HG02870 (cell line): ENCODE measurements around the gene CCDC137.
"Not testable (repeated sequence)": the region's sequence is repeated elsewhere in the genome, so short reads cannot be mapped to it uniquely, and the experiment has no call there.

ENCODE experiments used
- ATAC-seq: cut with Tn5 transposase; IDR thresholded peaks from one replicate; pipeline ENCODE4 v1.9.1; 2021; ENCODE audit warnings: mild to moderate bottlenecking, moderate library complexity; ENCODE audit not compliant: unreplicated experiment

CCDC137 gene

GRCh38 chr17:81650951-81651350, 15.6 kb upstream of the CCDC137 start:
- no peak for ATAC-seq

GRCh38 chr17:81651692-81652091, 14.8 kb upstream of the CCDC137 start:
- ATAC-seq: no peak

GRCh38 chr17:81652906-81653771, 13.4 kb upstream of the CCDC137 start:
- no peak for ATAC-seq

- no peak for ATAC-seq
Observed at GRCh38 chr17:81655378-81656117, 11.0 kb upstream of the CCDC137 start.

GRCh38 chr17:81656118-81656743, 10.3 kb upstream of the CCDC137 start, which contains the start of gene PDE6G:
TSS of gene PDE6G (minus strand) at chr17:81656542. CDS start at chr17:81653305, 3,237 bp downstream.
- no peak for ATAC-seq

GRCh38 chr17:81656835-81657234, 9.7 kb upstream of the CCDC137 start:
- ATAC-seq: no peak

- no peak for ATAC-seq
Observed at GRCh38 chr17:81659038-81659437, 7.5 kb upstream of the CCDC137 start.

- ATAC-seq: no peak
Observed at GRCh38 chr17:81660441-81660840, 6.1 kb upstream of the CCDC137 start.

- no peak for ATAC-seq
Observed at GRCh38 chr17:81662002-81662401, 4.5 kb upstream of the CCDC137 start.

- ATAC-seq: no peak
Observed at GRCh38 chr17:81664051-81664470, 2.5 kb upstream of the CCDC137 start.

GRCh38 chr17:81665205-81666091, 1.1 kb upstream of the CCDC137 start:
- no peak for ATAC-seq

- ATAC-seq: no peak
Observed at GRCh38 chr17:81666092-81666341, 520 bp upstream of the CCDC137 start.

- no peak for ATAC-seq
Observed at GRCh38 chr17:81667754-81668153, 1.2 kb downstream of the CCDC137 start.

- no peak for ATAC-seq
Observed at GRCh38 chr17:81672504-81672903, 6.0 kb downstream of the CCDC137 start.

GRCh38 chr17:81672954-81673353, 6.4 kb downstream of the CCDC137 start:
- no peak for ATAC-seq

- no peak for ATAC-seq
Observed at GRCh38 chr17:81673561-81674258, 7.2 kb downstream of the CCDC137 start.

GRCh38 chr17:81675515-81676221, 9.1 kb downstream of the CCDC137 start:
- ATAC-seq: not testable (repeated sequence)

GRCh38 chr17:81676906-81677305, 10.4 kb downstream of the CCDC137 start:
- no peak for ATAC-seq

GRCh38 chr17:81680150-81680549, 13.6 kb downstream of the CCDC137 start:
- no peak for ATAC-seq

GRCh38 chr17:81681672-81682071, 15.1 kb downstream of the CCDC137 start:
- no peak for ATAC-seq
